K562 (cell line): Measurements from ENCODE around the gene STX1B. TPM values are rescaled to one million over a fixed set of nuclear protein-coding genes. Genes with fewer than 3 reads are reported as not detected.
A peak's percentile ranks its signal among the peaks of the same experiment; 100 is the strongest.

Experiments used
- CBX3 ChIP-seq, 2 experiments: IDR thresholded peaks; 1 replicate in 1 of 2; 2 replicates in 1 of 2; pipeline ENCODE4 v1.6.1; 2012; ENCODE audit warnings: inconsistent platforms in 2 of 2, low read length in 2 of 2, borderline replicate concordance in 1 of 2, control low read depth in 1 of 2
- GABPB1 ChIP-seq: sonication (generic); formaldehyde crosslinking; IDR thresholded peaks from 2 replicates; pipeline ENCODE4 v1.8.0; 2022; ENCODE audit warnings: mild to moderate bottlenecking, missing genetic modification reagents
- GABPB2 ChIP-seq: fragments of 250-450 bp; sonication (Bioruptor Pico); conservative IDR thresholded peaks from 2 replicates; pipeline ENCODE4 v1.5.1; 2021; ENCODE audit warnings: mild to moderate bottlenecking
- POLR2A ChIP-seq: fragments of 450-650 bp; conservative IDR thresholded peaks from 2 replicates; pipeline ENCODE4 v1.6.1; 2016
- PTBP1 ChIP-seq: fragments of 200-400 bp; formaldehyde crosslinking; IDR thresholded peaks from 2 replicates; pipeline ENCODE4 v1.6.1; 2017; ENCODE audit warnings: low read depth, low read length
- TEAD4 ChIP-seq, 2 experiments: sonication (generic) in 1 of 2; formaldehyde crosslinking in 1 of 2; IDR thresholded peaks; 2 replicates each; pipeline versions ENCODE4 v1.6.1 to v1.8.0; 2012 to 2022; ENCODE audit warnings: borderline replicate concordance in 1 of 2, inconsistent platforms in 1 of 2, low read length in 1 of 2, mild to moderate bottlenecking in 1 of 2, missing genetic modification reagents in 1 of 2
- ZFP36 ChIP-seq: fragments of 150-350 bp; IDR thresholded peaks from 2 replicates; pipeline ENCODE4 v1.6.1; 2018; ENCODE audit warnings: low read length, low read depth; ENCODE audit not compliant: partially characterized antibody
- ZNF174 ChIP-seq: fragments of 250-450 bp; sonication (Bioruptor Pico); IDR thresholded peaks from 2 replicates; pipeline ENCODE4 v1.4.0; 2020; ENCODE audit warnings: mild to moderate bottlenecking
- ZNF263 ChIP-seq: sonication (generic); formaldehyde crosslinking; IDR thresholded peaks from 2 replicates; pipeline ENCODE4 v1.8.0; 2022; ENCODE audit warnings: mild to moderate bottlenecking, missing genetic modification reagents, borderline replicate concordance
- ZNF3 ChIP-seq: fragments of 250-450 bp; sonication (Bioruptor Pico); IDR thresholded peaks from 2 replicates; pipeline ENCODE4 v1.5.0; 2021; ENCODE audit warnings: mild to moderate bottlenecking, moderate library complexity
- polyA plus RNA-seq, 8 experiments: library from polyadenylated mRNA; depleted of rRNA in 4 of 8; stranded (reverse) in 5 of 8; unstranded in 3 of 8; fragments of >200 nt; fragmentation: Nextera tagmentation in 2 of 8; fragmentation: Illumina TruSeq in 1 of 8; extraction: Ambion mirVana in 2 of 8; extraction: Trizol in 1 of 8; gene quantifications; 2 replicates each; pipeline versions ENCODE4 v1.2.1 to v1.2.3, GENCODE V29; 2011 to 2014; ENCODE audit warnings: inconsistent platforms in 1 of 8, missing spikeins in 1 of 8
- total RNA-seq, 7 experiments: library from RNA; depleted of rRNA in 6 of 7; stranded (reverse); fragments of >200 nt in 6 of 7; fragmentation: Illumina TruSeq in 2 of 7; extraction: Trizol in 2 of 7; gene quantifications; 2 replicates each; pipeline versions ENCODE4 v1.2.1 to v1.2.3, GENCODE V29; 2011 to 2021; ENCODE audit warnings: low replicate concordance in 1 of 7
- TF ChIP-seq, protein P1 (sequence below): fragments of 250-450 bp; sonication (Bioruptor Pico); IDR thresholded peaks from 2 replicates; pipeline ENCODE4 v1.5.0; 2021; ENCODE audit warnings: mild to moderate bottlenecking, moderate library complexity
- TF ChIP-seq, protein P2 (sequence below): fragments of 200-800 bp; sonication (Bioruptor generic); IDR thresholded peaks from 2 replicates; pipeline ENCODE4 v1.6.1; 2016; ENCODE audit warnings: missing genetic modification characterization, missing compliant biosample characterization
- TF ChIP-seq, protein P3 (sequence below), 2 experiments: fragments of 450-650 bp in 1 of 2; sonication (generic) in 1 of 2; formaldehyde crosslinking in 1 of 2; IDR thresholded peaks in 1 of 2; conservative IDR thresholded peaks in 1 of 2; 2 replicates each; pipeline versions ENCODE4 v1.6.1 to v1.8.1; 2016 to 2023; ENCODE audit warnings: mild to moderate bottlenecking in 2 of 2, moderate library complexity in 2 of 2, inconsistent platforms in 1 of 2, missing genetic modification reagents in 1 of 2
- TF ChIP-seq, protein P4 (sequence below): fragments of 250-450 bp; sonication (Bioruptor Pico); IDR thresholded peaks from 2 replicates; pipeline ENCODE4 v1.5.0; 2020; ENCODE audit warnings: mild to moderate bottlenecking

STX1B gene
- total and polyA plus RNA-seq, 9 of the 15 experiments (the other 6 are each of a cell fraction or from before 2014, with no cell fraction given) = 0.07 to 2.5 (median 0.86) TPM

- no peak for TF ChIP-seq GABPB2 (CRISPR knock-in tag)
- TF ChIP-seq ZNF174 = no peak
- TF ChIP-seq, protein P1, sequence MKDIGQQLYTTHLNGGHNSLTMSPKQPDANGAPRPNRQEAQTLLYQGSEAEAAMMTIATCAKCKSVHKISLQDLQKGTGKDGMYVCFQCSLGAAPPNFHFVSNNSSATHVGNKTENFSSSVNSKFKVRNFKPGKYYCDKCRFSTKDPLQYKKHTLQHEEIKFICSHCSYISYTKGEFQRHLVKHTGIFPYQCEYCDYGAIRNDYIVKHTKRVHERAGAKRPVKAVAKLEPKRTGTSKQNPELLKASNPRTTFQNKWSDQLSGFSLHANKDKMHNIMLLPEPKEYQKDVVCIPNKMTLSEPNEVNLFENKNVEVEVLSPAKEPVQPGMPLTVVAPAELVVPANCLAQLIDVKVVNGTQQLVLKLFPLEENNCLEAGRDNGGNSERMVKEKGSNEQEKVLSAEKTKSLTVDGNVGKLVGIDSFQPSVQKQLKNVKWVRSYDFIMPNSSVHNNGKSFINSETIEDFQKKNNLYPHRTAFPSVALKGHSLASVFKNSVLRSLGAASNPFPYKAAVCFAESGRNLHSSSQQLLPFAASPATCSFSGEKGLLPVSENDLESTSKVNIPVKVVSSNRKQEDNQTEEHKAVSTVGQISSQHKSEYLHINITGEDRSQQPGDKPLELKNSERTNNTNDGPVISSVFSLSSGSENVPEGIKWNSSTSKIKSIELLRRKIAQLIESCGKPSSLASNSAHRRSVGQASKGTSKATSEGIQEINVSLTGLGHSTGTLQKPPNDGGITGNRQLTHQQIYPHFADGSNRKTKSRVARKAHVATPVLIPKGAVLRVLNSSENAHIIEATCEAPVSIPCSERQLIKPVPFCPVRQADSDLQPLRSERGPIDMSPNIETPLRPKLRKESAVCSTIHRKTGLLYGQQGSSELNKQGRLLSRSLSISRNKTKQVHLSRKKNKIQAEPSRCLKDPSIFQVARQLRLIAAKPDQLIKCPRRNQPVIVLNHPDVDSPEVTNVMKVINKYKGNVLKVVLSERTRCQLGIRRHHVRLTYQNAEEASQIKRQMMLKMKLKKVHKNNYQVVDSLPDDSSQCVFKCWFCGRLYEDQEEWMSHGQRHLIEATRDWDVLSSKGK (CRISPR knock-in tag) = peak; percentile 37; the same call in 1 of the 2 replicates
- TF ChIP-seq ZNF3 (CRISPR knock-in tag) = 0 out of 2 replicates have a peak, but pooled peaks have one; percentile 64
- TF ChIP-seq, protein P2, sequence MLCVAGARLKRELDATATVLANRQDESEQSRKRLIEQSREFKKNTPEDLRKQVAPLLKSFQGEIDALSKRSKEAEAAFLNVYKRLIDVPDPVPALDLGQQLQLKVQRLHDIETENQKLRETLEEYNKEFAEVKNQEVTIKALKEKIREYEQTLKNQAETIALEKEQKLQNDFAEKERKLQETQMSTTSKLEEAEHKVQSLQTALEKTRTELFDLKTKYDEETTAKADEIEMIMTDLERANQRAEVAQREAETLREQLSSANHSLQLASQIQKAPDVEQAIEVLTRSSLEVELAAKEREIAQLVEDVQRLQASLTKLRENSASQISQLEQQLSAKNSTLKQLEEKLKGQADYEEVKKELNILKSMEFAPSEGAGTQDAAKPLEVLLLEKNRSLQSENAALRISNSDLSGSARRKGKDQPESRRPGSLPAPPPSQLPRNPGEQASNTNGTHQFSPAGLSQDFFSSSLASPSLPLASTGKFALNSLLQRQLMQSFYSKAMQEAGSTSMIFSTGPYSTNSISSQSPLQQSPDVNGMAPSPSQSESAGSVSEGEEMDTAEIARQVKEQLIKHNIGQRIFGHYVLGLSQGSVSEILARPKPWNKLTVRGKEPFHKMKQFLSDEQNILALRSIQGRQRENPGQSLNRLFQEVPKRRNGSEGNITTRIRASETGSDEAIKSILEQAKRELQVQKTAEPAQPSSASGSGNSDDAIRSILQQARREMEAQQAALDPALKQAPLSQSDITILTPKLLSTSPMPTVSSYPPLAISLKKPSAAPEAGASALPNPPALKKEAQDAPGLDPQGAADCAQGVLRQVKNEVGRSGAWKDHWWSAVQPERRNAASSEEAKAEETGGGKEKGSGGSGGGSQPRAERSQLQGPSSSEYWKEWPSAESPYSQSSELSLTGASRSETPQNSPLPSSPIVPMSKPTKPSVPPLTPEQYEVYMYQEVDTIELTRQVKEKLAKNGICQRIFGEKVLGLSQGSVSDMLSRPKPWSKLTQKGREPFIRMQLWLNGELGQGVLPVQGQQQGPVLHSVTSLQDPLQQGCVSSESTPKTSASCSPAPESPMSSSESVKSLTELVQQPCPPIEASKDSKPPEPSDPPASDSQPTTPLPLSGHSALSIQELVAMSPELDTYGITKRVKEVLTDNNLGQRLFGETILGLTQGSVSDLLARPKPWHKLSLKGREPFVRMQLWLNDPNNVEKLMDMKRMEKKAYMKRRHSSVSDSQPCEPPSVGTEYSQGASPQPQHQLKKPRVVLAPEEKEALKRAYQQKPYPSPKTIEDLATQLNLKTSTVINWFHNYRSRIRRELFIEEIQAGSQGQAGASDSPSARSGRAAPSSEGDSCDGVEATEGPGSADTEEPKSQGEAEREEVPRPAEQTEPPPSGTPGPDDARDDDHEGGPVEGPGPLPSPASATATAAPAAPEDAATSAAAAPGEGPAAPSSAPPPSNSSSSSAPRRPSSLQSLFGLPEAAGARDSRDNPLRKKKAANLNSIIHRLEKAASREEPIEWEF (CRISPR knock-in tag) = no peak
- TF ChIP-seq POLR2A = peak; percentile 6
- TF ChIP-seq ZNF263 (CRISPR knock-in tag) = peak; percentile 94
- TF ChIP-seq ZFP36 = peak; percentile 14
- TF ChIP-seq, protein P3, sequence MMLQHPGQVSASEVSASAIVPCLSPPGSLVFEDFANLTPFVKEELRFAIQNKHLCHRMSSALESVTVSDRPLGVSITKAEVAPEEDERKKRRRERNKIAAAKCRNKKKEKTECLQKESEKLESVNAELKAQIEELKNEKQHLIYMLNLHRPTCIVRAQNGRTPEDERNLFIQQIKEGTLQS (IDR thresholded peaks at IDR 0.05) = no peak
- TF ChIP-seq, protein P3 (CRISPR knock-in tag; conservative IDR thresholded peaks at IDR 0.05) = 0 out of 2 replicates have a peak, but pooled peaks have one; percentile 56
- TF ChIP-seq GABPB1 = peak; percentile 0; the same call in 1 of the 2 replicates
- TF ChIP-seq, protein P4, sequence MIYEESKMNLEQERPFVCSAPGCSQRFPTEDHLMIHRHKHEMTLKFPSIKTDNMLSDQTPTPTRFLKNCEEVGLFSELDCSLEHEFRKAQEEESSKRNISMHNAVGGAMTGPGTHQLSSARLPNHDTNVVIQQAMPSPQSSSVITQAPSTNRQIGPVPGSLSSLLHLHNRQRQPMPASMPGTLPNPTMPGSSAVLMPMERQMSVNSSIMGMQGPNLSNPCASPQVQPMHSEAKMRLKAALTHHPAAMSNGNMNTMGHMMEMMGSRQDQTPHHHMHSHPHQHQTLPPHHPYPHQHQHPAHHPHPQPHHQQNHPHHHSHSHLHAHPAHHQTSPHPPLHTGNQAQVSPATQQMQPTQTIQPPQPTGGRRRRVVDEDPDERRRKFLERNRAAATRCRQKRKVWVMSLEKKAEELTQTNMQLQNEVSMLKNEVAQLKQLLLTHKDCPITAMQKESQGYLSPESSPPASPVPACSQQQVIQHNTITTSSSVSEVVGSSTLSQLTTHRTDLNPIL = no peak
- TF ChIP-seq CBX3 (IDR thresholded peaks at IDR 0.05; ENCODE audit: borderline replicate concordance in 1 of 2, low read length in 2 of 2) = peak in 1 of 2 experiments; percentile 49; a peak in 2 of 3 replicates
- peak; percentile 52; the same call in 1 of the 2 replicates for TF ChIP-seq TEAD4 (IDR thresholded peaks at IDR 0.05; ENCODE audit: low read length)
- TF ChIP-seq TEAD4 (CRISPR knock-in tag; IDR thresholded peaks at IDR 0.05; ENCODE audit: borderline replicate concordance) = no peak
- peak; percentile 91; the same call in 1 of the 2 replicates for TF ChIP-seq PTBP1
Observed at GRCh38 chr16:30956601-30957455, 53.6 kb downstream of the STX1B start (continued).
